Epithelial cell of esophagus (primary cell): ENCODE results near the gene PRODH2.
A peak's percentile ranks its signal among the peaks of the same experiment; 100 is the strongest.

Experiments used
- DNase-seq: peaks from one replicate; pipeline ENCODE4 v3.0.0; 2010; ENCODE audit warnings: low read depth
- H3K4me3 ChIP-seq: 2 replicates; pipeline ENCODE4 v1.5.1; 2011; ENCODE audit warnings: mild to moderate bottlenecking, low read length, control low read depth
- TF ChIP-seq, protein P1 (sequence below): IDR thresholded peaks from 2 replicates; pipeline ENCODE4 v1.5.1; 2011; ENCODE audit warnings: low read depth, mild to moderate bottlenecking, low read length, control low read depth, inconsistent platforms; ENCODE audit not compliant: insufficient read depth; ENCODE audit errors: missing control alignments

PRODH2 gene

DNA sequence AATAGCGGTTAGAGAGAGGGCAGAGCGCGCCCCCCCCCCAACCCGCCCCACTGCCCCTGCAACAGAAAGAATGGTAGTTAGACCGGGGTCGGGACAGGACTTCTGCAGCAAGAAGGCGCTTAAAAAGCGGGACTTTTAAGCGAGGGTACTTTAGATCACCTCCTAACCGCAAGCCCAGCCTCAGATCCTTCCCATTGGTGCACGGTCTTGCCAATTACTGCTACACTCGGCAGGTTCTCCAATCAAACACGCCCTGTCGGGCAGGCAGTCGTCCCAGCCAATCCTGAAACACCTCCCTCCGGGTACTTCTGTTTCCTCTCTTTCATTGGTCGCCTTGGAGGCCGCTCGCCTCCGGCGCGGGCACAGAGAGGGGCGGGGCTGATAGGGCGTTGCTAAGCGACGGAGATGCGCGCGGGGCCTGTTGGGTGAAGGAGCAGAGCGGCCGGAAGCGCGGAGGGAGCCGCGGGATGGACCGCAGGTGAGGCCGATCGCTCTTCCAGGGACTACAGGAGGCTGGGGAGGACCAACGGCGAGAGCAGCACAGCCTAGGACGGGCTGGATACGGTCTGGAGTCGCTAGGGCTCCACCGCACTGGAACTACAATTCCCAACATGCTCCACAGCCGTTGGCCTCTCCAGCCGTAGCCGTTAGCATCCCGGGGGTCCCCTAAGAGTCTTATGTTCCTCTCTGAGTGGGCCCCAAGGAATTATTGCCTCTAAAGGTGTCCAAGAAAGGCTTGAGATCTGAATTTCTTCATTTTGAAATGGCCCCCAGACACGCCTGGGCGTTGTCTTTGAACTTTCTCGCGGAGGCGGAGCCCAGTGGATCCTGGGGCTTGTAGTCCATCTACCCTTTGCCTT lies 54.7 kb downstream of the PRODH2 start, which contains the start of gene PROSER3:
Gene PROSER3 (plus strand): TSS at position 428 of the 860 bp plus-strand sequence. CDS start 40 bp downstream, at position 468.
- TF ChIP-seq, protein P1, sequence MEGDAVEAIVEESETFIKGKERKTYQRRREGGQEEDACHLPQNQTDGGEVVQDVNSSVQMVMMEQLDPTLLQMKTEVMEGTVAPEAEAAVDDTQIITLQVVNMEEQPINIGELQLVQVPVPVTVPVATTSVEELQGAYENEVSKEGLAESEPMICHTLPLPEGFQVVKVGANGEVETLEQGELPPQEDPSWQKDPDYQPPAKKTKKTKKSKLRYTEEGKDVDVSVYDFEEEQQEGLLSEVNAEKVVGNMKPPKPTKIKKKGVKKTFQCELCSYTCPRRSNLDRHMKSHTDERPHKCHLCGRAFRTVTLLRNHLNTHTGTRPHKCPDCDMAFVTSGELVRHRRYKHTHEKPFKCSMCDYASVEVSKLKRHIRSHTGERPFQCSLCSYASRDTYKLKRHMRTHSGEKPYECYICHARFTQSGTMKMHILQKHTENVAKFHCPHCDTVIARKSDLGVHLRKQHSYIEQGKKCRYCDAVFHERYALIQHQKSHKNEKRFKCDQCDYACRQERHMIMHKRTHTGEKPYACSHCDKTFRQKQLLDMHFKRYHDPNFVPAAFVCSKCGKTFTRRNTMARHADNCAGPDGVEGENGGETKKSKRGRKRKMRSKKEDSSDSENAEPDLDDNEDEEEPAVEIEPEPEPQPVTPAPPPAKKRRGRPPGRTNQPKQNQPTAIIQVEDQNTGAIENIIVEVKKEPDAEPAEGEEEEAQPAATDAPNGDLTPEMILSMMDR: no peak
- DNase-seq: peak; percentile 100
- peak within 1 kb of the TSS; percentile 99 for H3K4me3 ChIP-seq

DNA sequence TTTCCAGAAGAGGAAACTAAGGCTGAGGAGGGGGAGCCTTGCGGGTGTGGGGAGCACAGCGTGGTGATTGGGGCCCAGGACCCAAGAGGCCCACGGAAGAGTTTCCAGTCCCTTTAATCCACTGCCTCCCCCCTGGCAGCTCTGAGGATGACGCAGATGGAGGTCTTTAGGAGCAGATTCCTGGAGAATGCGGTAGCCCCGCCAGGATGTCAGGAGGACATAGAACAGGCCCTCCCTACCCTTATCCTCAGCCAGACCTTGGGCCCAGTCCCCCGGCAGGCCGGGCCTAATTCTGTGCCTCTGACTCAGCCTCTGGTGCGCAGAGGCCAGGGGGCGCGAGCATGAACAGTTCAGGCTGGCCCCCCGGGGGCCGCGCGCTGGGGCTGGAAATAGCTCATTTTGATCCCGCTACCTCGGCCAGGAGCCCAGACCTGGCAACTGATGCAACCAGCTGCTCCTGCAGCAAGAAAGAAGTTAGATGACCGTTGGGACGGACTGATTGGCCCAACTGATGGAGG lies 55.4 kb downstream of the PRODH2 start:
- no peak for DNase-seq
- H3K4me3 ChIP-seq: peak overlapping the region; percentile 41
- TF ChIP-seq, protein P1: no peak

DNA sequence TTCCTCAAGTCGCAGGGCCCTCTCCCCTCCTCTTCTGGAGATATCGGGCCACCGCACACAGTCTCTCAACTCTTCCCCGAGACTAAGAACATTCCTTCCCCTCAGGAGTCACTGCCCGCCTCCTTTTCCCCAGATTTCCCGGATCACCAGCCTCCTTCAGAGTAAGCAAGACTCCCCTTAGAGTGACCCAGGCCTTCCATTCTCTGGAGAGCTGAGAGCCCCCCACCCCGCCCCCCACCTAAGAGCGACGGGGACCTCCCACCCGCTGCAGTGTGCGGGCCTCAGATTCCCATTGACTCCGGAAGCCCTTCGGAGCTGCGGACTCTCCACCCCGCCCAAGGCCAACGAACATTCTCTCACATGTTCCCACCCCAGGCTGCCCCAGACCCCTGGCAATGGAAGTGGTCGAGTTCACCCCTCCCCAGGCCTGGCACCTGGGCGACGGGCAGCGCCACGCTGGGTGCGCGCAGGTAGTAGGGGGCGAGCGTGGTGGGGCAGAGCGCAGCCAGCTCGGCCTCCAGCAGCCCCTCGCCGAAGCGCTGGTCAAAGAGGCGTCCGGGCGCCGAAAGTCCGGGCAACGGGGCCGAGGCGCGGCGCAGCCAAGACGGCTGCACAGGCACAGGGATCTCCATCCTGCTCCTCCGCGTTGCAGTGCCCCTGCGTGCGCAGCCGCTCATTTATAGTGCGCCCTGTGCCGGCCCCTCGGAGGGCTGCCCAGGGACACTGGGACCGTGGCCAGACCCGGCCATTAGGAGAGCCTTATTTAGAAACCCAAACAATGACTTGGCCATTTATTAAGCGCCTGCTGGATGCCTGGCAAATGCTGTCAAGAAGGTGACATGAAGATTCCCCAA lies 56.0 kb downstream of the PRODH2 start, which contains the start of gene HSPB6:
Gene HSPB6 (minus strand): TSS at position 653 of the 854 bp plus-strand sequence. CDS start 21 bp downstream, at position 632.
- peak within 1 kb of the TSS; percentile 99 for H3K4me3 ChIP-seq
- TF ChIP-seq, protein P1: no peak
- DNase-seq: no peak

DNA sequence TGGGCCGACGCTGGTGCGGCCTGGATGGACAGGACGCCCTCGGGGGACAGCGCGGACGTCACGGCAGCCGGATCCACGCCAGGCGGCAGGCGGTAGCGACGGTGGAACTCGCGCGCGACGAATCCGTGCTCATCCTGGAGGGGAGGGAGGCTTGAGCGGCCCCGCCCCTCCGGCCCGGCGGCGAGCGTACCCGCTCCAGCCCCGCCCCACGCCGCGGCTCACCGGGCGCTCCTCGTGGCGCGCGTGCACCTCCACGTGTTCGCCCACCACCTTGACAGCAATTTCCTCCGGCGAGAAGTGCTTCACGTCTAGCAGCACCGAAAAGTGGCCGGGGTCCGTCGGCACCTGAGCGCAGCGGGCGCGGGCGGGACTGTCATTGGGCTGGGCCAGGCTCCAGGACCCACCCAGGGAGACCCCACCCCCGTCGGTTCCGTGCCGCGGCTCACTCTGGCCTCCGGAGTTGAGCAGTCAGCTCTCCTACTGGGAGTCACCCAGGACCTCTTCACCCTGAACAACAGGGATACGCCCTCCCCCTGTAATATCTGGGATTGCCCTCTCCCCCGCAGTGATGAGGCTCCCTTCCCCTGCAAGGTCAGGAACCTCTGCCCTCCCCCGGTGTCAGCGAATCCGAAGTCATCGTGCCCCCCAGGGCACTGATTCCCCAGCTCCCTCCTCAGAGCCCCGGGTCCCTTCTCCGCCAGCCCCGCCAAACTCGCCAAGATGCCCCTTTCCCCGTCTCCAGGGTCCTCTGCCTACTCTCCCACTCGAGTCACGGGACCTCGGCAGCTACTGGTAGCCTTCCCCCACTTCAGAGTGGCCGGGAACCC lies 56.9 kb downstream of the PRODH2 start:
- peak overlapping the region; percentile 28 for H3K4me3 ChIP-seq
- DNase-seq: peak; percentile 55
- TF ChIP-seq, protein P1: no peak

DNA sequence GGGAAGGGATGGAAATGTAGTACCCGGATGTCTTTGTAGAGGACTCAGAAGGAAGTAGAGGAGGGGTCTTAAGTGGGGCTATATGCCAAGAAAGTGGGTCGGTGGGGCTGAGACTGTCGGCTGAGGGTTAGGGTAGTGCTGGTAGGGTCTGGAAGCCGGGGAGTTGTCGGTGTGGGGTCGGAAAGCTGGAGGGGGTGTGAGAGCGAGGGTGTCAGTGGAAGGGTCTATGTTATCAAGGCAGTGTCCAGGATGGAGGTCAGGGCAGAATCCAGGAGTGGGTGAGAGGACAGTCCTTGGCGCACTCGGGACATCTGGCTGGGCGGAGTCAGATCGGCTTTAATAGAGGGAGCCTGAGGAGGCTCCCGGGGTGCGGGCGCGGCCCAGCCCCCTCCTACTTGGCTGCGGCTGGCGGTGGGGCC lies 57.5 kb downstream of the PRODH2 start:
- H3K4me3 ChIP-seq: peak overlapping the region; percentile 22
- TF ChIP-seq, protein P1: no peak
- no peak for DNase-seq
